ENCODE results near the gene PITPNC1.

Gene PITPNC1

DNA sequence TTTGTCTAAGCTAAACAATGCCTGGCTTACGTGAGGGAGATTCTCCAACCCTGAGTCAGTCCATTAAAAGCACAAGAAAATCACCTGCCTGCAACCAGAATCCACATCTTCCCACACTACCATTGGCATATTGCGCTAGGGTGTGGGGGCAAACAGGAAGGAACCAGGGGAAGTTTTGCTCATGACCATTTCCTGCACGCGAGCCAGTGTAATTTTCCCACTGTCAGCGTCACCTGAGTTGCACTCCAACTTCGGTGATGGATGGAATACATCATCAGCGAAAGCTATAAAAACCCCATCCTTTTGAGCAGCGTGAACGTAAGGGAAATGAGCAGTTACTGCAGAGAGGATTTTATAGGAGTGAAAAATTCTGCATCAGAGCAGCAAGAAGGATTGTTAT lies 172.7 kb downstream of the PITPNC1 start:
- Mint-ChIP-seq H3K4me3 (no peak overlapping the region), H3K36me3 (peaks cover 31% of the 10 kb centered on the region), H3K4me1 (peaks cover 39% of the 10 kb centered on the region), H3K9me3 (no peaks in the 10 kb centered on the region), H3K27ac (peak overlapping the region; percentile 23)
- no peak for ATAC-seq
- no peak for DNase-seq (ENCODE audit: low spot score in 2 of 2)

DNA sequence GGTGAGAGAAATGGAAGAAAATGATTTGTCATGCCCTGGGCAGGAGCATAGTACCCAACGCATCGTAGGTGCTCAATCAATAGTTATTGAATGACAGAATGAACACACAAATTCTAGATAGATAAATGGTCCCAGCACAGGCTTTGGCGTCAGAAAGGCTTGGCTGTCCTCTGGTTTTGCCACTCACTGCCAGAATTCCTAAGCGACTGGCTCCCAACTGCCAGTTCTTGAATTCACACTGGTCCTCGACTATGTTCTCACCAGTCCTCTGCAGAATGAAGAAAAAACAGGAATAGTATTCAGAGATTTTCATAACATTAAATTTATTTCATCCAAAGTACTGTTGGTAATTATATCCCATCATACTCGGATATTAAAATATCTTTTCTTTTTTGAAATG lies 177.6 kb downstream of the PITPNC1 start:
- DNase-seq (ENCODE audit: low spot score in 2 of 2), result no peak
- Mint-ChIP-seq H3K4me3 (no peak overlapping the region), H3K4me1 (peaks cover 30% of the 10 kb centered on the region), H3K9me3 (peaks cover 10% of the 10 kb centered on the region), H3K36me3 (peaks cover 33% of the 10 kb centered on the region), H3K27ac (no peak overlapping the region)
- no peak for ATAC-seq

DNA sequence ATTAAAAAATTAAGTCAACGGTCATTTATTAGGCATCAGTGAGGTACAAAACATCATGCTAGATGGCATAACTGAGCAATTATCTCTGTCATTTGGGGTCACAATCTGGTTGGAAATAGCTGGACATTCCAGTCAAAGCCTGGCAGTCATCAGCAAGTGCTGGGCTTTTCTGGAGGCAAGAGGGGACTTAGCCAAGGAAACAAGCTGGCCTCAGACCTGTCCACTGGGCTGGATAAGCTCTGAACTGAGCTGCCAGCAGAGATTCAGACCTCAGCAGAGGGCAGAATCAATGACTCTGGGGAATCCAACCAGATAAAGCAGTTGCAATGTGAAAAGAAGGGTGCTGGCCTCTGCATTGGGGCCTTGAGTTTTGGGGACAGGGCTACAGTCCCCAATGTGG lies 178.8 kb downstream of the PITPNC1 start:
- Mint-ChIP-seq H3K4me1 (peaks cover 27% of the 10 kb centered on the region), H3K27ac (peak overlapping the region; percentile 83), H3K9me3 (peaks cover 10% of the 10 kb centered on the region), H3K4me3 (no peak overlapping the region), H3K36me3 (peaks cover 33% of the 10 kb centered on the region)
- ATAC-seq, result no peak
- no peak for DNase-seq (ENCODE audit: low spot score in 2 of 2)

DNA sequence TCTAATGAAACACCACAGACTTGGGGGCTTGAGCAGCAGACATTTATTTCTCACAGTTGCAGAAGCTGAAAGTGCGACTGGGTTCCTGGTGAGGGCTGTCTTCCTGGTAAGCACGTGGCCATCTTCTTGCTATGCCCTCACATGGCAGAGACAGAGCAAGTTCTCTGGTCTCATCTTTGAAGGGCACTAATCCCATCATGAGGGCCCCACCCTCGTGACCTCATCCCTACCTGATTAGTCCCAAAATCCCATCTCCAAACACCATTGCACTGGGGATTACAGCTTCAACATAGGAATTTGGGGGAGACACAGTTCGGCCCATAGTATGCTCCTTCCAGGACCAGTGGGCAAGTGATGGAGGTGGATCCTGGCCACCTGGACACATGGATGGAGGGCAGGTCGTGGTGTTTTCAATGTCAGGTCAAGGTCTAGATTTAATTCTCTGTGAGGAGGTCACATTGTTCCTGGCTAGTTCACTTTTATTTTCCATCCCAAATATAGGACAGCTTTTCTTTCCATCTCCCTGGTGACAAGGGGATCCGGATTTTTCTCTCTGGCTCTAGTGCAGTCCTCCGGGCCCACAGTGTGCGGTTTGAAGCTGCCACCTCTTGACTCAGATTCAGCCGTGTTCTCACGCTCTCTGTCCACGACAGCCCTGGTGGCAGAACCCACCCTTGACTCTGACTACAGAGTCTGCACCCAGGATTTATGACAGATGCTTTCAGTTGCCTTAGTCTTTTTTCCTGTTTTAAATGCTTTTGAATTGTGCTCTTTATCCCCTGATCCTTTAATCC lies 180.2 kb downstream of the PITPNC1 start:
- Mint-ChIP-seq H3K4me1 (peaks cover 20% of the 10 kb centered on the region), H3K4me3 (no peak overlapping the region), H3K9me3 (peaks cover 10% of the 10 kb centered on the region), H3K27ac (peak overlapping the region; percentile 83), H3K36me3 (peaks cover 35% of the 10 kb centered on the region)
- DNase-seq (ENCODE audit: low spot score in 2 of 2) (no peak), ATAC-seq (no peak)

DNA sequence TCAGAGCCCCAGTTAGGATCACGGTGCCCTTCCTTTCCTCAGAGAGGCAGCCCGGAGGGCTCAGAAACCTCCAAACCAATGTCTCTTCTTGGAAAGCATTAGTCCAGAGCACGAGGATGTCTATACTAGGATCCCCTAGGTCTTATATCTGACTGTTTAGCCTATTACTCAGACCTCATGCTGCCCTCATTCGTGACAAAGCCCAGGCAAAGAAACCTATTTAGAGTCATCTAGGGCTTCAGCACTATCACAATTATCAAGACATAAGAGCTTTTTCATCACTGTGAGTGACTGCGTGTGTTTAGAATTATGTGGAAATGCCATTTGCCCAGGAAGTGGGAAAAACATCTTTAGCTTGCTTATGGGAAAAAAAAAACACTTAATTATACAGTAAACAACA lies 180.8 kb downstream of the PITPNC1 start:
- Mint-ChIP-seq H3K9me3 (peaks cover 10% of the 10 kb centered on the region), H3K4me3 (no peak overlapping the region), H3K4me1 (peaks cover 20% of the 10 kb centered on the region), H3K36me3 (peaks cover 33% of the 10 kb centered on the region), H3K27ac (peak overlapping the region; percentile 81)
- ATAC-seq, result peak; percentile 54
- DNase-seq (ENCODE audit: low spot score in 2 of 2), result no peak

DNA sequence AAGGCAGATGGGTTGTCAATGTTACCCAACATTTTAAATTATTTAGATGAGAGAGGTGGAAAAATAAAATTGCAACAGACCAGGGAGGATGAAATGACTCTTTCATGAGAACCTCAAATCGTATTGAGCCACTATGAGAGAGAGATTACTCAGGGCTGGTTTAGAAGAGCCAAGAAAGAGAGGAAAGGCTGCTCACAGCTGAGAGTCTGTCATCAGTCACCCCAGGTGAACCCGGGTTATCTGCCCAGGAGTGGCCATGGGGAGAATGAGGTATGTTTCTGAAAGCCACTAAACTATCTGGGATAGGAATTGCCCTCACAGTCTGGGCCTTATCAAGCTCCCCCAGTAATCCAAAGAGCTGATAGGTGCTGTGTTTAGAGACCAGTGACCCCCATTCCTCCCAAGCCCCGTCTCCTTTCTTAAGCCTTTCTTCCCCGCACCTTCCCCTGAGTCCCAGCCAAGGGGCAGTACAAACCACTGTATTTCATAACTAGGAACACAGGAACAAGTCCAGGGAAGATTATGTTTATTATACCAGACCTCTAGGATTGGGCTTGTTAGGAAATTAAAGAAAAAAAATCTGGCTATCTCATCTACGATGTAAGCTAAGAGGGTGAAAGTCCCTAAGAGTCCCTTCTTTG lies 181.8 kb downstream of the PITPNC1 start:
- Mint-ChIP-seq H3K27ac (peak overlapping the region; percentile 81), H3K4me1 (peaks cover 20% of the 10 kb centered on the region)

DNA sequence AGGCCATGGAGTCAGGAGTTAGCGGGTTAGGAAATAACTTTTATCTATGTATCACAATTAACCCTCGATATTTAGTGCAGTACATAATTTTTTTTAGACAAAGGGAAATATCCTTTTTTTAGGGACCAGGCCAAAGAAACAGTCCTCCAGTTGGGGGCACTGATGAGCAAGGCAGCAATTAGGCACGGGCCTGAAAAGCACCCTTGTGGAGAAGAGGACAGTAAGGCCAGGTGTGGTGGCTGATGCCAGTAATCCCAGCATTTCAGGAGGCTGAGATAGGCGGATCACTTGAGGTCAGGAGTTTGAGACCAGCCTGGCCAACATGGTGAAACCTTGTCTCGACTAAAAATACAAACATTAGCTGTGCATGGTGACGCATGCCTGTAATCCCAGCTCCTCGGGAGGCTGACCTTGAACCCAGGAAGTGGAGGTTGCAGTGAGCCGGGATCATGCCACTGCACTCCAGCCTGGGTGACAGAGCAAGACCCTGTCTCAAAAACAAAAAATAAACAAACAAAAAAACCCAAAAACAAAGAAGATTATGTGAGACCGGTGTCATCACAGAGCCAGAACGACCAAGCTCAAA lies 182.4 kb downstream of the PITPNC1 start:
- ATAC-seq, result no peak
- Mint-ChIP-seq H3K36me3 (peaks cover 18% of the 10 kb centered on the region), H3K9me3 (peaks cover 10% of the 10 kb centered on the region), H3K4me3 (no peak overlapping the region), H3K4me1 (peaks cover 20% of the 10 kb centered on the region), H3K27ac (peak overlapping the region; percentile 81)
- no peak for DNase-seq (ENCODE audit: low spot score in 2 of 2)

More for the DNA sequence above, 181.8 kb downstream of the PITPNC1 start:
- H3K4me3 Mint-ChIP-seq, result no peak overlapping the region
- ATAC-seq, result peak; percentile 93
- H3K9me3 Mint-ChIP-seq, result peaks cover 10% of the 10 kb centered on the region
- DNase-seq (ENCODE audit: low spot score in 2 of 2), result no peak
- peaks cover 24% of the 10 kb centered on the region for H3K36me3 Mint-ChIP-seq

DNA sequence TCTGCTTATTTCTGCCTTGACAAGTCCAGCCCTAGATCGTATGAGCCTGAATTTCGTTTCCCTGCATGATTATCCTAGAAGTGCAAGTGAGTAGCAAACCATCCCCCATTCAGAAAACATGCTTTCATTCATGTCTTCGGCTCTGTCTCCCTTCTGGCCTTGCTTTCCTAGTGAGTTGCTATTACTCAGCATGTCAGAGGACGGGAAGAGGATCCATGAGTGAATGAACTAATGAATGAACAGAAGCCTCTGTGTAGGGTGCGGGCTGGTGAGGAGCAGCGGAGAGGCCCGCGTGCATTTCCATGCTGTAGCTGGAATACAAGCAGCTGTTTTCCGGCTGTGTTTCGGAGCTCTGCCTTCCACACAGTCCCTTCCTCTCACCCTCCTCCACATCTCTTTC lies 184.9 kb downstream of the PITPNC1 start:
- Mint-ChIP-seq H3K36me3 (peaks cover 10% of the 10 kb centered on the region), H3K4me3 (no peak overlapping the region), H3K27ac (no peak overlapping the region), H3K4me1 (peaks cover 15% of the 10 kb centered on the region), H3K9me3 (no peaks in the 10 kb centered on the region)
- DNase-seq (ENCODE audit: low spot score in 2 of 2) (no peak), ATAC-seq (no peak)

DNA sequence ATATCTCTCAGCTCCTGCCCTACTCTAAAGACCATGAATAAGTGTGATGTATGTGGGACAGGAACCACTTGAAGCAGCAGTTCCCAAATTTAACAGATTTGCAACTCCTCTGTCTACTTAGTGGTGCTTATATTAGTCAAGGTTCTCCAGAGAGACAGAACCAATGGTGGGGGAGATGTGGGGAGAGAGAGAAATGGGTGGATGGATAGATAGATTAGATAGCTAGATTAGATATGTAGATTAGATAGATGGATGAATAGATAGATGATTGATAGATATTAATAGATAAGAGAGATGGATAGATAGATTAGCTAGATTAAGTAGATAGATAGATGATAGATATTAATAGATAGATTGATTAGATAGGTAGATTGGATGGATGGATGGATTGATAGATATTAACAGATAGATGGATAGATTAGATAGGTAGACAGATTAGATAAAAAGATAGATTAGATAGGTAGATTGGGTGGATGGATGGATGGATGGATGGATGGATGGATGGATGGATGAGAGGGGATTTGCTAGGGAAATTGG lies 186.7 kb downstream of the PITPNC1 start:
- ATAC-seq, result no peak
- Mint-ChIP-seq H3K9me3 (no peaks in the 10 kb centered on the region), H3K4me1 (peaks cover under 1% of the 10 kb centered on the region), H3K36me3 (peaks cover 7% of the 10 kb centered on the region), H3K27ac (no peak overlapping the region), H3K4me3 (no peak overlapping the region)
- no peak for DNase-seq (ENCODE audit: low spot score in 2 of 2)

DNA sequence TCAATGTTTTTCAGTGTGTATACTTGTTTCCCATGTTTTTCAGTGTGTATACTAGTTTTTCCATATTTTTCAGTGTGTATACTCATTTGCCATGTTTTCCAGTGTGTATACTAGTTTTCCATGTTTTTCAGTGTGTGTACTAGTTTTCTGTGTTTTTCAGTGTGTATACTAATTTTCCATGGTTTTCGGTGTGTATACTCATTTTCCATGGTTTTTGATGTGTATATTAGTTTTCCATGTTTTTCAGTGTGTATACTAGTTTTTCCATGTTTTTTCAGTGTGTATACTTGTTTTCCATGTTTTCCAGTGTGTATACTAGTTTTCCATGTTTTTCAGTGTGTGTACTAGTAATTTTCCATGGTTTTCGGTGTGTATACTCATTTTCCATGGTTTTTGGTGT lies 188.0 kb downstream of the PITPNC1 start:
- no peak for DNase-seq (ENCODE audit: low spot score in 2 of 2)
- Mint-ChIP-seq H3K9me3 (no peaks in the 10 kb centered on the region), H3K27ac (no peak overlapping the region), H3K4me1 (peaks cover 10% of the 10 kb centered on the region), H3K36me3 (peaks cover 13% of the 10 kb centered on the region), H3K4me3 (no peak overlapping the region)
- ATAC-seq, result no peak

DNA sequence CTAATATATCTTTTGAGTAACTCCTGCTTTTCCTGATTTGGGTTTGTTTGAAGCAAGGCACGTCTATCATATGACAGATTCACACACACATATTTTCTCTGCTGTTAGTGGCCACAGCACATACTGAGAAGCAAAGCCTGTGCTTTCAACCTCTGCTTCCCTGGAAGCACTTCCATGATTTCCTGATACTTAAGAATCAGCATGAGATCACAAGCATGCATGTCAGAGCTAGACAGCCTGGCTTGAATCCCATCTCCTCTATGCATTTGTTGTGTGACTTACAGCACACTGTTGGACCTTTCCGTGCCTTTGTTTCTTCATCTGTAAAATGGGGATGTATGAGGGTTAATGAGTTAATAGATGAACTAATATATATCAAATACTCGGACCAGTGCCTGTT lies 189.6 kb downstream of the PITPNC1 start:
- DNase-seq (ENCODE audit: low spot score in 2 of 2), result no peak
- Mint-ChIP-seq H3K4me3 (no peak overlapping the region), H3K27ac (no peak overlapping the region), H3K9me3 (no peaks in the 10 kb centered on the region), H3K36me3 (peaks cover 18% of the 10 kb centered on the region), H3K4me1 (peaks cover 10% of the 10 kb centered on the region)
- no peak for ATAC-seq

DNA sequence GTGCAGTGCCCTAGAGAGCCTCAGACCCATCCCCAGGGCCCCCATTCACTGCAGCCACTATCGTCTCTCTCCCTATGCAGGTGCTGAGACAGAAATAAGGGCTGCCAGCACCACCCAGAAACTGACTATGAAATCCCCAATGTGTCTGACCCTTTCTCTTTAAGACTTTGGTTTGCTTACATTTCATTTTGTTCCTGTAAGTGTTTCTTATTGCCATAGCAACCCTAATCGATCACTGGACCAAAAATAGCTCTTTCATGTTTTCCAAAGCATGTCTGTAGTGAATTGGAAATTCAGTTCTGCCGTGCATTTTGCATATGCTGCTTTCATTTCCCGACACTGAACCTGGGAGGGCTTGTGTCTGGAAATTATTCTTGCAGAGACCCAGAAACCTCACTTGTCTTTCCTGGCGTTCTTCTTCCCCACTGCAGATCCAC lies 192.0 kb downstream of the PITPNC1 start:
- Mint-ChIP-seq H3K4me3 (no peak overlapping the region), H3K27ac (peak overlapping the region; percentile 57), H3K36me3 (peaks cover 18% of the 10 kb centered on the region)

DNA sequence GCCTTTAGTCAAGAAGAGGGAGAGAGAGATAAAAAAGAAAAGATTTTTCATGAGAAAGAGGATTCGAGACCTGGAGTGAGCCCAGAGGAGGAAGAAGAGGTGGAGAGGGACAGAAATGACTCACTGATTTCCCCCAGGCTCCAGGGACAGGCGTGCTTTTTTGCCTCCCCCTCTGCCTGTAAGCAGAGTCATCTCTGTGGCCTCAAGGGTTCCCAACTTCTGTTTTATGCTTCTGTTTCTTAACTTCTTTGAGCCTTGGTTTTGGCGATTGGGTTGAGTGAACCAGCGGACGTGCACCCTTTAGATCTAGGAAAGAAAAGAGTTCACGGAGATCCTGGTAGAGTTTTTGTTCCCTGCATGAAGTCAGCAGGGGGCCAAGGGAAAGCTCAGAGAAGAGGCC lies 192.8 kb downstream of the PITPNC1 start:
- H3K4me3 Mint-ChIP-seq, result no peak overlapping the region
- H3K4me1 Mint-ChIP-seq, result peaks cover 25% of the 10 kb centered on the region
- no peak for ATAC-seq
- peak overlapping the region; percentile 57 for H3K27ac Mint-ChIP-seq
- peaks cover 18% of the 10 kb centered on the region for H3K36me3 Mint-ChIP-seq
- no peaks in the 10 kb centered on the region for H3K9me3 Mint-ChIP-seq
- DNase-seq (ENCODE audit: low spot score in 2 of 2), result no peak

More for the DNA sequence above, 192.0 kb downstream of the PITPNC1 start:
- no peaks in the 10 kb centered on the region for H3K9me3 Mint-ChIP-seq
- peaks cover 25% of the 10 kb centered on the region for H3K4me1 Mint-ChIP-seq
- ATAC-seq (no peak), DNase-seq (ENCODE audit: low spot score in 2 of 2) (no peak)

DNA sequence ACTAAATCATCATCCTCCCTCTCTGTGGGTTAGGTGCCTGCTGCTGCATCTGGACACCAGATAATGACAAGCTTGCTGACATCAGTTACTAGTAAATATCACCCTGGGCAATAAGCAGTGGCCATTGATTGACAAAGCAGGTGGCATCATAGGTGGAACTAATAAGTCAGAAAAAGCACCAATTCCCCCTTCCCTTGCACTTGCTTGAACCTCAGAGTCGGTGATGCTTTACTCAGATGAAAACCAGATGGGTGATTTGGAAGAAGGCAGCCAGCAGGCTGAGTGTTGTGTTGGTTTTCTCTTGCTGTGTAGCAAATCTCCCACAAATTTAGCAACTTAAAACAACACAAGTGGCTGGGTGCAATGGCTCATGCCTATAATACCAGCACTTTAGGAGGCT lies 193.7 kb downstream of the PITPNC1 start:
- Mint-ChIP-seq H3K36me3 (peaks cover 18% of the 10 kb centered on the region), H3K4me1 (peaks cover 25% of the 10 kb centered on the region), H3K9me3 (no peaks in the 10 kb centered on the region), H3K27ac (peak overlapping the region; percentile 57), H3K4me3 (no peak overlapping the region)
- DNase-seq (ENCODE audit: low spot score in 2 of 2) (no peak), ATAC-seq (no peak)

DNA sequence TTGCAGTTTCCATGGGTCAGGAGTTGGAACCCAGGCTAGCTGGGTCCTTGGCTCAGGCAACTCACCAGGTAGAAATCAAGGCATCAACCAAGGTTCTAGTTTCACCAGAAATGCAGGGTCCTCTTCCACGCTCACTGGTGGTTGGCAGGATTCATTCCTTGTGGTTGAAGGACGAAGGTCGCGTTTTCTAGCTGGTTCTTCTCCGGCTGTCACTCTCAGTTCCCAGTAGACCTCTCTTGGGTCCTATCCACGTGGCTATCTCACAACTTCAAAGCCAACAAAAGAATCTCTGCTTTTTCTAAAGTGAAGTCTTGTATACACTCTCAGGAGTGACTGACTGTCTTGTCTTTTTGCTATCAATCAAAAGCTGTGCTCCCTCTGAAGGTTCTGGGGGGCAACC lies 194.4 kb downstream of the PITPNC1 start:
- no peak for ATAC-seq

More for the DNA sequence above, 194.4 kb downstream of the PITPNC1 start:
- H3K27ac Mint-ChIP-seq, result peak overlapping the region; percentile 57
- no peak for DNase-seq (ENCODE audit: low spot score in 2 of 2)
- no peaks in the 10 kb centered on the region for H3K9me3 Mint-ChIP-seq
- H3K36me3 Mint-ChIP-seq, result peaks cover 18% of the 10 kb centered on the region
- H3K4me3 Mint-ChIP-seq, result no peak overlapping the region
- H3K4me1 Mint-ChIP-seq, result peaks cover 25% of the 10 kb centered on the region
